Hepatocyte (in vitro differentiated cells): ENCODE measurements around the gene PI16. TPM values are rescaled to one million over a fixed set of nuclear protein-coding genes. Genes with fewer than 3 reads are reported as not detected.

Experiments
- DNase-seq: peaks from one replicate; pipeline ENCODE4 v3.0.0-alpha.2; 2016; ENCODE audit warnings: low spot score
- H2AFZ ChIP-seq: fragments of 200-600 bp; sonication (generic); 2 replicates; pipeline ENCODE4 v1.6.0; 2016; ENCODE audit warnings: antibody characterized with exemption, mild to moderate bottlenecking
- H3K27ac ChIP-seq: fragments of 200-600 bp; sonication (generic); 2 replicates; pipeline ENCODE4 v1.5.1; 2016; ENCODE audit warnings: mild to moderate bottlenecking
- H3K27me3 ChIP-seq: fragments of 200-600 bp; sonication (generic); 2 replicates; pipeline ENCODE4 v1.6.1; 2016
- H3K36me3 ChIP-seq: fragments of 200-600 bp; sonication (generic); replicated peaks from 2 replicates; pipeline ENCODE4 v1.5.1; 2016; ENCODE audit warnings: low read depth; ENCODE audit not compliant: insufficient read depth
- H3K4me1 ChIP-seq: fragments of 200-600 bp; sonication (generic); 2 replicates; pipeline ENCODE4 v1.5.1; 2016; ENCODE audit warnings: mild to moderate bottlenecking, moderate library complexity; ENCODE audit not compliant: insufficient read depth
- H3K4me2 ChIP-seq: fragments of 200-600 bp; sonication (generic); 2 replicates; pipeline ENCODE4 v1.6.0; 2016
- H3K4me3 ChIP-seq: fragments of 200-600 bp; sonication (generic); 2 replicates; pipeline ENCODE4 v1.5.1; 2016; ENCODE audit warnings: mild to moderate bottlenecking
- H3K79me2 ChIP-seq: fragments of 200-600 bp; sonication (generic); 2 replicates; pipeline ENCODE4 v1.6.0; 2017; ENCODE audit warnings: mild to moderate bottlenecking
- H3K9me2 ChIP-seq: fragments of 200-600 bp; sonication (generic); replicated peaks from 2 replicates; pipeline ENCODE4 v1.6.0; 2017; ENCODE audit warnings: mild to moderate bottlenecking; ENCODE audit not compliant: insufficient read depth
- H3K9me3 ChIP-seq: fragments of 200-600 bp; sonication (generic); 2 replicates; pipeline ENCODE4 v1.5.1; 2016; ENCODE audit warnings: low read depth, mild to moderate bottlenecking
- H4K20me1 ChIP-seq: fragments of 200-600 bp; sonication (generic); 2 replicates; pipeline ENCODE4 v1.6.0; 2016; ENCODE audit warnings: mild to moderate bottlenecking; ENCODE audit not compliant: insufficient read depth, poor library complexity, severe bottlenecking
- EZH2 ChIP-seq: fragments of 200-600 bp; sonication (generic); IDR thresholded peaks from 2 replicates; pipeline ENCODE4 v1.6.1; 2016; ENCODE audit warnings: antibody characterized with exemption, mild to moderate bottlenecking, borderline replicate concordance
- EZH2phosphoT487 ChIP-seq: fragments of 200-600 bp; sonication (generic); IDR thresholded peaks from one replicate; pipeline ENCODE4 v1.6.1; 2018; ENCODE audit warnings: antibody characterized with exemption, mild to moderate bottlenecking, low read depth, moderate library complexity; ENCODE audit not compliant: unreplicated experiment, severe bottlenecking
- WGBS: methylation state at CpG from one replicate; pipeline ENCODE4 v1.1.6; 2016; ENCODE audit warnings: low lambda C conversion rate; ENCODE audit errors: missing lambda C conversion rate; 5-methylcytosine and 5-hydroxymethylcytosine counted together
- polyA plus RNA-seq: library from polyadenylated mRNA; unstranded; fragments of >200 nt; fragmentation: Nextera tagmentation; extraction: Ambion mirVana; gene quantifications from 2 replicates; pipeline ENCODE4 v1.2.1, GENCODE V29; 2016
- total RNA-seq: library from RNA; depleted of rRNA; stranded (reverse); fragments of >200 nt; gene quantifications from 2 replicates; pipeline ENCODE4 v1.2.3, GENCODE V29; 2014
- TF ChIP-seq, protein P1 (sequence below): fragments of 200-600 bp; sonication (generic); IDR thresholded peaks from 2 replicates; pipeline ENCODE4 v1.5.1; 2016; ENCODE audit warnings: antibody characterized with exemption, mild to moderate bottlenecking; ENCODE audit not compliant: poor library complexity

PI16 gene
- total and polyA plus RNA-seq, 2 experiments from 2014 or later: not detected

DNA sequence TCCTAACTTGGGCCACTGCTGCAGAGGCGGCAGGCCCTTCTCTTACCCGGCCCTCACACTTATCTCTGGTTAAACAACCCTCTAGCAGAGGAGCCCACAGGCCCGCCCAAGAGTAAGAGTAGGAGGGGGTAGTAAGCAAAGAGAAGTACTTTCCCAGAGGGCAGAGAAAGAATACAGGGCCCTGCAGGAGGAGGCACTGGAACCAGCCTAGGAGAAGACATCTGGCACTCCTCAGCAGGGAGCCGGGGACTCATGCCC, 21.4 kb downstream of the PI16 start:
- H3K9me2 ChIP-seq: no peaks in the 10 kb centered on the region
- peaks cover 16% of the 10 kb centered on the region for H4K20me1 ChIP-seq
- 83% methylated on average over 4 of the region's 4 CpGs for WGBS
- H3K79me2 ChIP-seq: peaks cover 20% of the 10 kb centered on the region
- no peak overlapping the region for H3K27ac ChIP-seq
- no peak overlapping the region for H3K4me2 ChIP-seq
- no peaks in the 10 kb centered on the region for H3K9me3 ChIP-seq
- H3K4me3 ChIP-seq: no peak overlapping the region
- no peak overlapping the region for H2AFZ ChIP-seq
- H3K27me3 ChIP-seq: no peaks in the 10 kb centered on the region
- H3K4me1 ChIP-seq: no peaks in the 10 kb centered on the region
- H3K36me3 ChIP-seq: peaks cover 7% of the 10 kb centered on the region
- no peak for DNase-seq
- TF ChIP-seq EZH2phosphoT487 (no peak), EZH2 (no peak)
- TF ChIP-seq, protein P1, sequence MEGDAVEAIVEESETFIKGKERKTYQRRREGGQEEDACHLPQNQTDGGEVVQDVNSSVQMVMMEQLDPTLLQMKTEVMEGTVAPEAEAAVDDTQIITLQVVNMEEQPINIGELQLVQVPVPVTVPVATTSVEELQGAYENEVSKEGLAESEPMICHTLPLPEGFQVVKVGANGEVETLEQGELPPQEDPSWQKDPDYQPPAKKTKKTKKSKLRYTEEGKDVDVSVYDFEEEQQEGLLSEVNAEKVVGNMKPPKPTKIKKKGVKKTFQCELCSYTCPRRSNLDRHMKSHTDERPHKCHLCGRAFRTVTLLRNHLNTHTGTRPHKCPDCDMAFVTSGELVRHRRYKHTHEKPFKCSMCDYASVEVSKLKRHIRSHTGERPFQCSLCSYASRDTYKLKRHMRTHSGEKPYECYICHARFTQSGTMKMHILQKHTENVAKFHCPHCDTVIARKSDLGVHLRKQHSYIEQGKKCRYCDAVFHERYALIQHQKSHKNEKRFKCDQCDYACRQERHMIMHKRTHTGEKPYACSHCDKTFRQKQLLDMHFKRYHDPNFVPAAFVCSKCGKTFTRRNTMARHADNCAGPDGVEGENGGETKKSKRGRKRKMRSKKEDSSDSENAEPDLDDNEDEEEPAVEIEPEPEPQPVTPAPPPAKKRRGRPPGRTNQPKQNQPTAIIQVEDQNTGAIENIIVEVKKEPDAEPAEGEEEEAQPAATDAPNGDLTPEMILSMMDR: no peak

DNA sequence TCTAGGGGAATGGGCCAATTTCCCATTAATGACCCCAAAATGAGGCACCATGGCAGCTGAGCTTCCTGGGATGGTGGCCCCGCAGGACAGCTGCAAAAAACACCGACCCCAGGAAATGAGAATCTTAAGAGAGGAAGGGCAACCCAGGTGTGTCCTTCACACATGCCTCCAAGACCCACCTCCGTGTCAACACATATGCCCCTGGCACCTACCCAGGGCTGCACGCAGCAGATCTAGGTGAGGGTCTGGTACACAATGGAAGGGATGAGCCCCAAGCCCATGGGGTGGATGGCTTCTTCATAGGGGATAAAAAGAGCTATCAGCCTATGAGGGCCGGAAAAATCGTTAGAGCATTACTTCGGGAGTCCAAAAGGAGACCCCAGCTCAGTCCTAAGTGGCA, 22.0 kb downstream of the PI16 start:
- DNase-seq: no peak
- no peaks in the 10 kb centered on the region for H3K27me3 ChIP-seq
- no peak overlapping the region for H2AFZ ChIP-seq
- H3K36me3 ChIP-seq: peaks cover 7% of the 10 kb centered on the region
- peaks cover 26% of the 10 kb centered on the region for H3K79me2 ChIP-seq
- H3K4me3 ChIP-seq: no peak overlapping the region
- WGBS: 98% methylated on average over 7 of the region's 7 CpGs
- no peaks in the 10 kb centered on the region for H3K4me1 ChIP-seq
- no peaks in the 10 kb centered on the region for H3K9me2 ChIP-seq
- peaks cover 22% of the 10 kb centered on the region for H4K20me1 ChIP-seq
- TF ChIP-seq EZH2phosphoT487 (no peak), EZH2 (no peak)
- TF ChIP-seq, protein P1: no peak
- H3K27ac ChIP-seq: no peak overlapping the region
- no peak overlapping the region for H3K4me2 ChIP-seq
- H3K9me3 ChIP-seq: no peaks in the 10 kb centered on the region

DNA sequence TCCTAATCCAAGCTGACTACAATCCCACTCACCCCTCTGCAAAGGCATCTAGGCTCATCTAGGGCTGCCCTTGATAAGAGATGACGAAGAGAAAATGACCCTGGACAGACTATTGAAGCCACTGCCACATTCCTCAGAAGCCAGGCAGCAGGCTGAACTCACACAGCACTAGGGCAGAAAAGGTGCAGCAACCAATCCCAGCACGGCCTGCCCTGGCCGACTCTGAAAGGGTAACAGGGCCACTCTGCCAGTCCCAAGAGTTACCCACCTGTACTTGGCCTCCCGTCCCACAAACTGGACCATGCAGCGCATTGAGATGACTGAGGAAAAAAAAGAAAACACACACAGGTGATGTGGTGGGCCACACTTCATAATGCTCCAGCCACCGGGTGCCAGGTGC, 22.4 kb downstream of the PI16 start:
- Histone ChIP-seq H3K4me2 (no peak overlapping the region), H3K79me2 (peaks cover 30% of the 10 kb centered on the region), H3K4me1 (no peaks in the 10 kb centered on the region), H3K36me3 (peaks cover 7% of the 10 kb centered on the region), H3K9me3 (no peaks in the 10 kb centered on the region), H3K27me3 (no peaks in the 10 kb centered on the region), H2AFZ (no peak overlapping the region), H3K9me2 (no peaks in the 10 kb centered on the region), H4K20me1 (peaks cover 26% of the 10 kb centered on the region), H3K27ac (no peak overlapping the region), H3K4me3 (no peak overlapping the region)
- TF ChIP-seq EZH2 (no peak), EZH2phosphoT487 (no peak)
- TF ChIP-seq, protein P1: no peak
- DNase-seq: no peak
- WGBS: 98% methylated on average over 6 of the region's 6 CpGs

DNA sequence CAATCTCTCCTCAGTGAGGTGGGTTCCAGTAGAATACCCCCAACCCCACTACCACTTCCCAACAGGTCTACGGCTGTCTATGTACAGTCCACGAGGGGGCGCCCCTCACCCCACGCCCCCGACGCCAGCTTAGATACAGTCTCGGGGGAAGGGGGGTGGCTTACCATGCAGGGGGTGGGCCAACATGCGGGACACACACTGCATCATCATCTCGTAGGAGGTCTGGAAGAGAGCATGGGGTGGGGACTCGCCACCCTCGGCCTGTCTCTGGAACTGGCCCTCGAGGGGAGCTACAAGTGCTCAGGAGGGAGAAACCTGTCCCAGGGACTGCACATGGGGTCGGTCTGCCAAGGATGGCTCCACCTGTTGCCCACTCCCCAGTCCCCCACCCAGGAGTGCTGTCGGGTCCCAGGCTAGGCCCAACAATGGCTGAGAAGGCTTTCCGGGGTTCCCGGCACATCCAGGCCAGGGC, 23.0 kb downstream of the PI16 start:
- WGBS: 94% methylated on average over 13 of the region's 16 CpGs
- Histone ChIP-seq H3K9me2 (no peaks in the 10 kb centered on the region), H3K27me3 (no peaks in the 10 kb centered on the region), H3K4me2 (no peak overlapping the region), H3K9me3 (no peaks in the 10 kb centered on the region), H4K20me1 (peaks cover 31% of the 10 kb centered on the region), H3K4me1 (no peaks in the 10 kb centered on the region), H3K36me3 (peaks cover 7% of the 10 kb centered on the region), H3K27ac (no peak overlapping the region), H3K79me2 (peaks cover 36% of the 10 kb centered on the region), H2AFZ (no peak overlapping the region), H3K4me3 (no peak overlapping the region)
- TF ChIP-seq EZH2 (no peak), EZH2phosphoT487 (no peak)
- TF ChIP-seq, protein P1: peak; percentile 16
- DNase-seq: no peak
